Measurements from ENCODE around the gene MVP. TPM values are rescaled to one million over a fixed set of nuclear protein-coding genes. Genes with fewer than 3 reads are reported as not detected.

Gene MVP
- total RNA-seq, 1 donor from 2014 or later: 177 TPM

DNA sequence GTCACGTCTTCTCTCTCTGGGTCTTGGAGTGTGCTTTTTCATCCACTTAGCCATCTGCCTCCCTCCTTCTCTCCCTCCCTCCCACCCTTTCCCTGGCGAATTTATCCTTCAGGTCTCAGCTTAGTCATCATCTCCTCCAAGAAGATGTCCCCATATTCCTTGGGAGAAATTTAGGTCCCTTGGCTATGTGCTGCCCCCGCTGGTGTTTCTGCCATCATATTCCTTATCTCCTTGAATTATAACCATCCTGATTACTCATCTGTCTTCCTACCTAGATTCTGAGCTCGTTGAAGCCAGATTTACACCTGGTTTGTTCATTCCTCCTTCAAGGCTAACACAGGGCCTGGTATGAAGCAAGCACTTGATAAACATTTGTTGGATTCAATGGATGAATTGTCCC, 74.1 kb downstream of the MVP start:
- intact Hi-C loops (cut with micrococcal nuclease): no loop called here
- ChIA-PET POLR2A (no interaction called here), CTCF (no interaction called here)
- ATAC-seq (ENCODE audit: low read depth) (no peak), DNase-seq (no peak)
- H3K27me3 Mint-ChIP-seq: peaks cover 27% of the 10 kb centered on the region
- H3K4me3 Mint-ChIP-seq: no peak overlapping the region
- H3K36me3 Mint-ChIP-seq (ENCODE audit: low read depth): no peaks in the 10 kb centered on the region
- no peaks in the 10 kb centered on the region for H3K9me3 Mint-ChIP-seq
- TF ChIP-seq, protein P1, sequence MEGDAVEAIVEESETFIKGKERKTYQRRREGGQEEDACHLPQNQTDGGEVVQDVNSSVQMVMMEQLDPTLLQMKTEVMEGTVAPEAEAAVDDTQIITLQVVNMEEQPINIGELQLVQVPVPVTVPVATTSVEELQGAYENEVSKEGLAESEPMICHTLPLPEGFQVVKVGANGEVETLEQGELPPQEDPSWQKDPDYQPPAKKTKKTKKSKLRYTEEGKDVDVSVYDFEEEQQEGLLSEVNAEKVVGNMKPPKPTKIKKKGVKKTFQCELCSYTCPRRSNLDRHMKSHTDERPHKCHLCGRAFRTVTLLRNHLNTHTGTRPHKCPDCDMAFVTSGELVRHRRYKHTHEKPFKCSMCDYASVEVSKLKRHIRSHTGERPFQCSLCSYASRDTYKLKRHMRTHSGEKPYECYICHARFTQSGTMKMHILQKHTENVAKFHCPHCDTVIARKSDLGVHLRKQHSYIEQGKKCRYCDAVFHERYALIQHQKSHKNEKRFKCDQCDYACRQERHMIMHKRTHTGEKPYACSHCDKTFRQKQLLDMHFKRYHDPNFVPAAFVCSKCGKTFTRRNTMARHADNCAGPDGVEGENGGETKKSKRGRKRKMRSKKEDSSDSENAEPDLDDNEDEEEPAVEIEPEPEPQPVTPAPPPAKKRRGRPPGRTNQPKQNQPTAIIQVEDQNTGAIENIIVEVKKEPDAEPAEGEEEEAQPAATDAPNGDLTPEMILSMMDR (IDR thresholded peaks at IDR 0.05): no peak
- H3K4me1 Mint-ChIP-seq: no peaks in the 10 kb centered on the region
- no peak overlapping the region for H3K27ac Mint-ChIP-seq

DNA sequence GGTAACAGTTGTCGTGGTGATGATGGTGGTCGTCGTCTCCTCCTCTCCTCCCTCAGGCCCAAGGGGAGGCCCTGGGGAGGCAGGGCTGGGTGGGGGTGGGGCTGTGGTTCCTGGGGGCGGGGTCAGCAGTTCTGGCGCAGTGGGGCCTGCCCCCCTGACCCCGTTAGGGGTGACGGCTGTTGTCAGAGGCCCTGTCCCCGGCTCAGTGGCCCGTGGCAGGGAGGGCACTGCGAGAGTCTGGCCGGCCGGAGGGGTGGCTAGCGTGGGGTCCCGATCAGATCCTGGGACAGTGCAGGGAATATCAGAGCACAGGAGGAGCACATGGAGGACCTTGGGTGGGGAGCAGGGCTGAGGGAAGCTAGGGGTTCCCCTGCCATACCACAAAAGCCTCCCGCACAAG, 76.6 kb downstream of the MVP start:
- TF ChIP-seq, protein P1 (IDR thresholded peaks at IDR 0.05): no peak
- Mint-ChIP-seq H3K27ac (no peak overlapping the region), H3K4me3 (no peak overlapping the region), H3K36me3 (ENCODE audit: low read depth) (no peaks in the 10 kb centered on the region), H3K4me1 (peaks cover 5% of the 10 kb centered on the region), H3K9me3 (no peaks in the 10 kb centered on the region), H3K27me3 (peaks cover 33% of the 10 kb centered on the region)
- CTCF ChIA-PET: no interaction called here
- no peak for DNase-seq
- ATAC-seq (ENCODE audit: low read depth): no peak
- intact Hi-C loops (cut with micrococcal nuclease): no loop called here
- POLR2A ChIA-PET: no interaction called here

- Mint-ChIP-seq H3K4me1 (peaks cover 5% of the 10 kb centered on the region), H3K4me3 (no peak overlapping the region), H3K9me3 (no peaks in the 10 kb centered on the region), H3K27ac (no peak overlapping the region), H3K27me3 (peaks cover 33% of the 10 kb centered on the region), H3K36me3 (ENCODE audit: low read depth) (no peaks in the 10 kb centered on the region)
- POLR2A ChIA-PET: no interaction called here
- DNase-seq (no peak), ATAC-seq (ENCODE audit: low read depth) (no peak)
- intact Hi-C loops (cut with micrococcal nuclease): no loop called here
- CTCF ChIA-PET: no interaction called here
- TF ChIP-seq, protein P1 (IDR thresholded peaks at IDR 0.05): no peak
Observed at GRCh38 chr16:29897333-29897732, 77.1 kb downstream of the MVP start.

Other genes with a start within 250 kb of the MVP start
- gene SPN, start 157.2 kb upstream of the MVP start, total RNA-seq: 2.4 and 2.7 TPM in 2 replicates
- 0.64 and 0.84 TPM in 2 replicates for gene QPRT, start 141.3 kb upstream of the MVP start, total RNA-seq
- gene C16orf54, start 74.5 kb upstream of the MVP start, total RNA-seq: 20.4 and 22.5 TPM in 2 replicates
- gene ZG16, start 42.2 kb upstream of the MVP start, total RNA-seq: not detected in 2 replicates
- 33.1 and 40.1 TPM in 2 replicates for gene KIF22, start 29.7 kb upstream of the MVP start, total RNA-seq
- gene MAZ, start 13.9 kb upstream of the MVP start, total RNA-seq: 172 and 187 TPM in 2 replicates
- 0.11 and 0.54 TPM in 2 replicates for gene PRRT2, start 8.3 kb upstream of the MVP start, total RNA-seq
- 18.6 and 20.3 TPM in 2 replicates for gene PAGR1, start 4.3 kb upstream of the MVP start, total RNA-seq
- gene CDIPT, start 42.8 kb downstream of the MVP start, total RNA-seq: 28.7 and 29.8 TPM in 2 replicates
- gene SEZ6L2, start 79.1 kb downstream of the MVP start, total RNA-seq: not detected in 2 replicates
- 0.12 TPM in 1 of 2 replicates, not detected in the other for gene ASPHD1, start 80.0 kb downstream of the MVP start, total RNA-seq
- 37.5 and 44.4 TPM in 2 replicates for gene KCTD13, start 105.8 kb downstream of the MVP start, total RNA-seq
- gene TMEM219, start 141.6 kb downstream of the MVP start, total RNA-seq: 50.3 and 50.8 TPM in 2 replicates
- 30.5 and 36.1 TPM in 2 replicates for gene TAOK2, start 153.4 kb downstream of the MVP start, total RNA-seq
- gene HIRIP3, start 175.2 kb downstream of the MVP start, total RNA-seq: 10.5 and 14.2 TPM in 2 replicates
- 83.5 and 93.6 TPM in 2 replicates for gene INO80E, start 175.8 kb downstream of the MVP start, total RNA-seq
- not detected in 2 replicates for gene DOC2A, start 190.6 kb downstream of the MVP start, total RNA-seq
- not detected in 2 replicates for gene C16orf92, start 202.7 kb downstream of the MVP start, total RNA-seq
- not detected in 2 replicates for gene TLCD3B, start 210.8 kb downstream of the MVP start, total RNA-seq
- 611 and 613 TPM in 2 replicates for gene ALDOA, start 245.3 kb downstream of the MVP start, total RNA-seq